GM10248 (cell line): Measurements from ENCODE around the gene SLC25A1.

Experiments used
- CTCF ChIA-PET: fragments of 300-600 bp; sonication (Branson Sonifier 250); formaldehyde crosslinking; extraction: SDS; loops from one replicate; lab custom pipeline; 2021; ENCODE audit warnings: antibody characterized with exemption; lab: Yijun Ruan, JAX
- POLR2A ChIA-PET: fragments of 350-650 bp; sonication (Branson Sonifier 250); formaldehyde crosslinking; extraction: SDS; loops from one replicate; lab custom pipeline; 2020; ENCODE audit warnings: antibody characterized with exemption; lab: Yijun Ruan, JAX
- DNase-seq: peaks from one replicate; pipeline ENCODE4 v3.0.0; 2012; ENCODE audit errors: extremely low spot score
- CTCF ChIP-seq: IDR thresholded peaks from 2 replicates; pipeline ENCODE4 v1.5.1; 2012; ENCODE audit warnings: mild to moderate bottlenecking, low read depth; ENCODE audit errors: extremely low read depth, missing control alignments, control extremely low read depth

SLC25A1 gene

DNA sequence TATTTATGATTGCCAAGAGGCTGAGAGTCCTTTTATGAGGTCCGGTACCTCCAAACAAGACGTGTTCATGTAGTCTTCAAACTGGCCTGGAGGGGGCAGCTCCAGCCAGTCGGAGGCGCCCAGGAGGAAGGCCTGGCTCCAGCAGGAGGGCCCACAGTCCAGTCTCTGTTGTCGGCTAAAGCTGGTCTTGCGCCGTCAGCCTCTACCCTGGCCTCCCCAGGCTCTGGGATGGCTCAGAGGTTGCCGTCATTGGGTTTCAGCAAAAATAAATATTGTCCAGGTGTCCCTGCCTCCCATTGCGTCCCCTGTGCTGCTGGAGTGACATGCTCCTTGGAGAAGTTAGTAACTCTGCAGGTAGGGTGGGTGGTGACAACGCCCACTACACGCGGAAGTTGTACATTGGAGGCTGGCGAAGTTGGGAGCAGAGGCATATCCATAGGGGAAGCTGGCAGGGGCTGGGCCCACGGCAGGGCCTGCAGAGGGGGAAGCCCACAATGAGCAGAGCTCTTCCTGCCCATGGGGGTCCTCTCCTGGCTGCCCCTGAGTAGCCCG is 1.0 kb upstream of the SLC25A1 start:
- peak; percentile 84 for DNase-seq
- ChIA-PET POLR2A (interaction anchor here (1.6 kb wide), 1 partner anchor 252 kb away, joined by 4 read pairs; the partner anchor contains the start of gene HIRA), CTCF (interaction anchor here (0.7 to 3.2 kb wide), 26 partner anchors 10 to 452 kb away, joined by 3 to 37 read pairs (median 4); partner anchors contain the start of genes C22orf39, CLTCL1 and ESS2)
- TF ChIP-seq CTCF: peak; percentile 65

- ChIA-PET POLR2A (interaction anchor here (1.6 kb wide), 1 partner anchor 253 kb away, joined by 4 read pairs; the partner anchor contains the start of gene HIRA), CTCF (interaction anchor here (0.9 to 3.2 kb wide), 17 partner anchors 10 to 453 kb away, joined by 3 to 37 read pairs (median 6); partner anchors contain the start of genes CDC45 and ESS2)
- peak; percentile 63 for DNase-seq
- no peak for TF ChIP-seq CTCF
These were observed 375 bp downstream of the SLC25A1 start for GRCh38 chr22:19178065-19178656.

- no peak for TF ChIP-seq CTCF
- ChIA-PET CTCF (interaction anchor here (3.2 kb wide), 1 partner anchor 454 kb away, joined by 37 read pairs; no protein-coding TSS in a partner anchor), POLR2A (no interaction called here)
- no peak for DNase-seq
These were observed 1.1 kb downstream of the SLC25A1 start for GRCh38 chr22:19177164-19178064.

DNA sequence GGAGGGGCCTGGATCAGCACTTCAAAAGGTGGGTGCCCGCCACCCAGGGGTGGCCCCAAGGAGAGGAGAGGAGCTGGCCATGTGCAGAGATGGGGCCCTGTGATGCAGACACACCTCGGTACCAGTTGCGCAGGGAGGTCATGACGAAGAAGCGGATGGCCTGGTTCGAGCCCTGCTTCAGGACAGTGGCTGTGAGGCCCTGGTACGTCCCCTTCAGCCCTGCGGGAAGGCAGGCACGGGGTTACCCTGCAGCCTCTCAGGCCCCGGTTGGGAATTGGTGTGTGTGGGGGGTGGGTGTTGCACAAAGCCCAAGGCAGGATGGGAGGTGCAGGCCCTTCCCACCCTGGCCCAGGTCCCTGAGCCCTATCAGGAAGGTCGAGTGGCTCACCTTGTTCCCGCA is 1.8 kb downstream of the SLC25A1 start:
- DNase-seq: no peak
- CTCF ChIA-PET: no interaction called here
- no peak for TF ChIP-seq CTCF
- POLR2A ChIA-PET: no interaction called here

DNA sequence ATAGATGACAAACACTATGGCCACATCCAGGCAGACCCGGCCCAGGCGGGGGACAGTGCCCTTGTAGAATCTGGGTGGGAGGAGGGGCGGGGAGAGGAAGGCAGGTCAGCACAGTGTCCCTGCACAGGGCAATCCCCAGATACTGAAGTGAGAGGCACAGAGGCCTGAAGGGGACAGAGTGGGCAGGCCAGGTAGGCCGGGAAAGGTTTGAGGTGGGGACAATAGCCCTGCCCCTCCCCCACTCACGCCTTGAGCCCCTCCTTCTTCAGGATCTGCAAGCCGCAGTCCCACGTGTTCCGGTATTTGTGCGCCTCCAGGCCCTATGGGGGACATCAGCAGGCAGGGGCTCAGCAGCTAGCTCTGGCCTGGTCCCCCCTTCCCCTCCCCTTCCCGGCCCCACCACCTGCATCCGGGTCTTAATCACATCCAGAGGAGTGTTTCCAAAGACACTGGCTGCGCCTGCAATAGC is 2.3 kb downstream of the SLC25A1 start:
- no peak for DNase-seq
- ChIA-PET POLR2A (no interaction called here), CTCF (no interaction called here)
- no peak for TF ChIP-seq CTCF

DNA sequence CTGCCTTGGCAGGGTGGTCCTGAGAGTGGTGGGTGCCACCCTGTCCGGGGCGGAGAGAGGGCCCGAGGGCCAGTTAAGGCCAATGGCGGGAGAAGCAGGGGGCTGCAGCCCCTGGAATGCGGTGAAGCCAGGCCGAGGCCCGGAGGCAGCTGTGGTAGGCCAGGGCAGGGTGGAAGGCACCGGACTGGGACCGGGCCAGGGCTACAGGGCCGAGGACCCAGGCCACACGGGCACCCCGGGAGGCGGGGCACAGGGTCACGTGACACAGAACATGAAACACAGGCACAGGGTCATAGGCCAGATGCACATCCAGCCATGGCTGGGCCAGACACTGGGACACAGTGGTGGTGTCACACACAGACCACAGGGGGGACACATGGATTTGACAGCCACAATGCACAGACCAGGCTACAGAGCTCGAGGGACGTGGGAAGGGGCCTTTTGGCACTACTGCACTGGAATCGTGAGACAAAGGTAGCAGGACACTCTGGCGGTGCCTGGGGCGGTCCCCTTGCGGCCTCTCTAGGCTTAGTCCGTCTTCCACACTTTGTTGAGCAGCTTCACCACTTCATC is 2.8 kb downstream of the SLC25A1 start:
- no peak for DNase-seq
- CTCF ChIA-PET: no interaction called here
- no peak for TF ChIP-seq CTCF
- POLR2A ChIA-PET: interaction anchor here (0.6 kb wide), 1 partner anchor 303 kb away, joined by 6 read pairs; the partner anchor contains the start of gene UFD1
